ENCODE data around the gene LIN7A. TPM values are rescaled to one million over a fixed set of nuclear protein-coding genes. Genes with fewer than 3 reads are reported as not detected.
"Not testable (repeated sequence)": the region's sequence is repeated elsewhere in the genome, so short reads cannot be mapped to it uniquely, and the experiment has no call there.

LIN7A gene
- total RNA-seq, 1 donor from 2014 or later, result 0.68 TPM

- no peaks in the 10 kb centered on the region for H3K9me3 Mint-ChIP-seq
- no peaks in the 10 kb centered on the region for H3K27me3 Mint-ChIP-seq (ENCODE audit: low read depth)
- no peak overlapping the region for H3K4me3 Mint-ChIP-seq (ENCODE audit: low read depth)
- DNase-seq (ENCODE audit: low spot score), result no peak
- intact Hi-C loops (cut with micrococcal nuclease), result no loop called here
- H3K27ac Mint-ChIP-seq, result no peak overlapping the region
- H3K4me1 Mint-ChIP-seq (ENCODE audit: low read depth), result peaks cover 5% of the 10 kb centered on the region
- no peaks in the 10 kb centered on the region for H3K36me3 Mint-ChIP-seq (ENCODE audit: low read depth)
Observed at GRCh38 chr12:80813820-80814219, 123.9 kb downstream of the LIN7A start.

- H3K27ac Mint-ChIP-seq, result no peak overlapping the region
- H3K27me3 Mint-ChIP-seq (ENCODE audit: low read depth), result no peaks in the 10 kb centered on the region
- intact Hi-C loops (cut with micrococcal nuclease), result no loop called here
- H3K9me3 Mint-ChIP-seq, result no peaks in the 10 kb centered on the region
- DNase-seq (ENCODE audit: low spot score), result no peak
- peaks cover 5% of the 10 kb centered on the region for H3K4me1 Mint-ChIP-seq (ENCODE audit: low read depth)
- no peak overlapping the region for H3K4me3 Mint-ChIP-seq (ENCODE audit: low read depth)
- no peaks in the 10 kb centered on the region for H3K36me3 Mint-ChIP-seq (ENCODE audit: low read depth)
Observed at GRCh38 chr12:80811957-80812708, 125.6 kb downstream of the LIN7A start.

DNA sequence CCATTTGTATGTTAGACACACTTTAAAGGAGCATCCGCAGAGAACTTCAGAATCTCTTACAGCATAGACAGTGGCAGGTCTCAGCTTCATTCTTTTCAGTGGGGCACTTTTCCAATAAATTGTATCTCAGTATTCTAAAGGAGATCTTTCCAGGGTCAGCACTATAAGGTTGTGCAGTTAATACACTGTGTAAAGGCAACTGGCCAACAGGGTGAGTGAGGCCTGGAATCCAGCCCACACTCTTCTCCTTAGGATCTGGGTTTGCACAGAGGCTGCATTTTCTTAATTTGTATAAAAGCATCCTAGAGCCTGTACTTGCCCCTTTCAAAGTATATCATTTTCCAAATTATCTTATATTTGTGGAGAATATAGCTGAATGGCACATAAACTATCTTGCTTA is 126.9 kb downstream of the LIN7A start:
- DNase-seq (ENCODE audit: low spot score), result no peak
- no peaks in the 10 kb centered on the region for H3K27me3 Mint-ChIP-seq (ENCODE audit: low read depth)
- H3K36me3 Mint-ChIP-seq (ENCODE audit: low read depth), result no peaks in the 10 kb centered on the region
- H3K27ac Mint-ChIP-seq, result no peak overlapping the region
- no peak overlapping the region for H3K4me3 Mint-ChIP-seq (ENCODE audit: low read depth)
- no peaks in the 10 kb centered on the region for H3K9me3 Mint-ChIP-seq
- H3K4me1 Mint-ChIP-seq (ENCODE audit: low read depth), result peaks cover 5% of the 10 kb centered on the region
- intact Hi-C loops (cut with micrococcal nuclease), result no loop called here

DNA sequence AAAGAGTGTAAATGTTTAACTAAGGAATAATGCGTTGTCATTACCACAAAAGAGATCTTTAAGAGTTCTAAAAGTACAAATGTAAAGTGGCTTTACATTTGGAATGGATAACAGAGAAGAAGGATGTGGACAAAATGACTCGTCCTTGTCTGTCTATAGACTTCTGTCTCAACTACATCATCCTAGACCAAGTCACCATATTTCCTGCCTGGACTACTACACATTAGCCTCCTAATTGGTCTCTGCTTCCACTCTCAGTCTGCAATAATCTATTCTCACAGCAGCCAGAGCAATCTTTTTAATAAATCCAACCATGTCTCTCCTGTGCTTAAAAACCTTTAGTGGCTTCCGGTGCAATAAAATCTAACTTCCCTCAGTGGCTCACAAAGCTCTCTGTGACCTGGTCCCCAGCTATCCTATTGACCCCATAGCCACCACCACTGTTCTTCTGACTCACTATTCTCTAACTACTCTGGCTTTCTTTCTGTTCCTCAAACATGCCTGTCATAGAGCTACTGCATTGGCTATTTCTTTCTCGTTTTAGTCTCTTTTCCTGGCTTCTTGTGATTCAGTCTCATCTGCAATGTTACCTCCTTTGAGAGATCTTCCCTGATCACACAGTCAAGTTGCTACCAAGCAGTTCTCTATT is 130.0 kb downstream of the LIN7A start:
- Mint-ChIP-seq H3K36me3 (ENCODE audit: low read depth) (no peaks in the 10 kb centered on the region), H3K27me3 (ENCODE audit: low read depth) (no peaks in the 10 kb centered on the region), H3K4me1 (ENCODE audit: low read depth) (peaks cover 5% of the 10 kb centered on the region), H3K9me3 (no peaks in the 10 kb centered on the region), H3K4me3 (ENCODE audit: low read depth) (no peak overlapping the region), H3K27ac (no peak overlapping the region)
- intact Hi-C loops (cut with micrococcal nuclease), result no loop called here
- DNase-seq (ENCODE audit: low spot score), result no peak

DNA sequence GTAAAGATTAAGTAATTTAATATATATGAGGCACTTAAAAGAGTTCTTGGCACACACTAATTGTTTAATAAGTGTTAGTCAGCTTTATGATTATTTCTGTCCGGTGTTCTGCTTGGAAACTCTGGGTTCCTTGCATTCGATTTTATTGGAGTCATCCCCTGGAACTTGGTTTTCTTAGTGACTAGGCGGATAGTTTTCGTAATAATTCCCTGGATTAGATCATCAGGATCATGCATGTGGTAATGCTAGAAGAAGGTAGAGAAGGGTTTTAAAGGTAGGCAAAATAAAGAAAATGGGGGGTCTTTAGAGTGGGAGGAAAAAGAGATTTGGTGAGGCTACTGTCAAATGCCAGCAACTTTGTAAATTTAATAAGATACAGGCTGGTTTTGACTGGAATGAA is 132.6 kb downstream of the LIN7A start:
- Mint-ChIP-seq H3K27me3 (ENCODE audit: low read depth) (no peaks in the 10 kb centered on the region), H3K27ac (no peak overlapping the region), H3K36me3 (ENCODE audit: low read depth) (no peaks in the 10 kb centered on the region), H3K4me3 (ENCODE audit: low read depth) (no peak overlapping the region), H3K4me1 (ENCODE audit: low read depth) (peaks cover 2% of the 10 kb centered on the region), H3K9me3 (no peaks in the 10 kb centered on the region)
- DNase-seq (ENCODE audit: low spot score), result no peak
- intact Hi-C loops (cut with micrococcal nuclease), result no loop called here

DNA sequence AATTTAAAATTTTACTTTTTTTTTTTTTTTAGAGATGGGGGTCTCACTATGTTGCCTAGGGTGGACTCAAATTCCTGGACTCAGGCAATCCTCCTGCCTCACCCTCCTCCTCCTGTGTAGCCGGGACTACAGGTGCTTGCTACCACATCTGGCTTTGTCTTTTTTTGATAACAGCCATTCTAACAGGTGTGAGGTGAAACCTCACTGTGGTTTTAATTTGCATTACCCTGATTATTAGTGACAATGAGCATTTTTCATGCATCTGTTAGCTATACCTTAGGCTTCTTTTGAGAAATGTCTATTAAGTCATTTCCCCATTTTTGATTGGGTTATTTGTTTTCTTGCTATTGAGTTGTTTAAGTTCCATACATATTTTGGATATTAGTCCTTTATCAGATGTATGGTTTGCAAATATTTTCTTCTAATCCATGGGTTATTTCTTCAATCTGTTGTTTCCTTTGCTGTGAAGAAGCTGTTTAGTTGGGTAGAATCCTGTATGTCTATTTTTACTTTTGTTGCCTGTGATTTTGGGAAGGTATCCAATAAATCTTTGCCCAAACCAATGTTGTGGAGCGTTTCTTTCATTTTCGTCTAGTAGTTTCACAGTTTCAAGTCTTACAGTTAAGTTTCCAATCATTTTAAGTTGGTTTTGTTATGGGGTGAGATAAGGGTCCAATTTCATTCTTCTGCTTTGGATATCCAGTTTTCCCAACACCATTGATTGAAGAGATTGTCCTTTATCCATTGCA is 134.9 kb downstream of the LIN7A start:
- Mint-ChIP-seq H3K9me3 (no peaks in the 10 kb centered on the region), H3K4me1 (ENCODE audit: low read depth) (no peaks in the 10 kb centered on the region), H3K4me3 (ENCODE audit: low read depth) (no peak overlapping the region), H3K36me3 (ENCODE audit: low read depth) (no peaks in the 10 kb centered on the region), H3K27me3 (ENCODE audit: low read depth) (no peaks in the 10 kb centered on the region), H3K27ac (no peak overlapping the region)
- intact Hi-C loops (cut with micrococcal nuclease), result no loop called here
- no peak for DNase-seq (ENCODE audit: low spot score)

DNA sequence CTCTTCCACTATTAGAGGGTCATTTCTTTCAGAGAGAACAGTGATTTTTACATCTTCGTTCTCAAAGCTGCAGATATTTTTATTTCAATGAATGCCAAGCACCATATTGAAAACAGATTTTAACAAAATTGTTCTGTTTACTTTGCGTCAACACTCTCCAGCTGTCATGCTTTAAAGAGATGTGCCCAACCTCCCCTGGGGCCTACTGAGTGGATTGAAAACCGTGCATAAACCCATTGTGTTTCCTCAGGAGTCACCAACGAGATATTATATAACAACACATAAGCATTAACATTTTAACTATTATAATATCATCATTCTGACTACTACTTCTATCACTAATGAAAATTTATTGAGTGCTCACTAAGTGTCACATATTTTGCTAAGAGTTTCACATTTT is 139.5 kb downstream of the LIN7A start:
- H3K4me3 Mint-ChIP-seq (ENCODE audit: low read depth), result no peak overlapping the region
- intact Hi-C loops (cut with micrococcal nuclease), result no loop called here
- H3K9me3 Mint-ChIP-seq, result no peaks in the 10 kb centered on the region
- H3K36me3 Mint-ChIP-seq (ENCODE audit: low read depth), result no peaks in the 10 kb centered on the region
- H3K27me3 Mint-ChIP-seq (ENCODE audit: low read depth), result no peaks in the 10 kb centered on the region
- no peak overlapping the region for H3K27ac Mint-ChIP-seq
- DNase-seq (ENCODE audit: low spot score), result no peak
- H3K4me1 Mint-ChIP-seq (ENCODE audit: low read depth), result no peaks in the 10 kb centered on the region

- peaks cover 3% of the 10 kb centered on the region for H3K27me3 Mint-ChIP-seq (ENCODE audit: low read depth)
- H3K36me3 Mint-ChIP-seq (ENCODE audit: low read depth), result no peaks in the 10 kb centered on the region
- no peaks in the 10 kb centered on the region for H3K4me1 Mint-ChIP-seq (ENCODE audit: low read depth)
- intact Hi-C loops (cut with micrococcal nuclease), result no loop called here
- no peak overlapping the region for H3K4me3 Mint-ChIP-seq (ENCODE audit: low read depth)
- DNase-seq (ENCODE audit: low spot score), result no peak
- no peak overlapping the region for H3K27ac Mint-ChIP-seq
- H3K9me3 Mint-ChIP-seq, result no peaks in the 10 kb centered on the region
Observed at GRCh38 chr12:80794551-80794950, 143.2 kb downstream of the LIN7A start.

DNA sequence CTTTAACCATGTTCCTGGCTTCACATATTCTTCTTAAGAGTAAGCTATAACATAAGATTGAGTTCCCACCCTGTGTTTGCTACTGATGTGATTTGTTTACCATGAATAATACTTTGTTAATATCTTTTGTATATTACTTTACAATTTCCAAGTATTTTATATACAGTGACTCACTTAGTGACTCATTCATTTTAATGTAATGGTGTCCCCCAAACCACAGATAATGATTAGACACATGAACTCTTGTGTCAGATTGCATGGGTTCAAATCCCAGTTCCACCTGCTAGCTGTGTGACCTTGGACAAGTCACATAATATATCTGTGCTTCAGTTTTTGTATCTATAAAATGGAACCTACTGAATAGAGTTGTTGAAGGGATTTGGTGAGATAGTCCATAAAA is 144.9 kb downstream of the LIN7A start:
- peaks cover 3% of the 10 kb centered on the region for H3K27me3 Mint-ChIP-seq (ENCODE audit: low read depth)
- no peak overlapping the region for H3K4me3 Mint-ChIP-seq (ENCODE audit: low read depth)
- H3K9me3 Mint-ChIP-seq, result no peaks in the 10 kb centered on the region
- DNase-seq (ENCODE audit: low spot score), result no peak
- no peaks in the 10 kb centered on the region for H3K4me1 Mint-ChIP-seq (ENCODE audit: low read depth)
- no peaks in the 10 kb centered on the region for H3K36me3 Mint-ChIP-seq (ENCODE audit: low read depth)
- no peak overlapping the region for H3K27ac Mint-ChIP-seq
- intact Hi-C loops (cut with micrococcal nuclease), result no loop called here

DNA sequence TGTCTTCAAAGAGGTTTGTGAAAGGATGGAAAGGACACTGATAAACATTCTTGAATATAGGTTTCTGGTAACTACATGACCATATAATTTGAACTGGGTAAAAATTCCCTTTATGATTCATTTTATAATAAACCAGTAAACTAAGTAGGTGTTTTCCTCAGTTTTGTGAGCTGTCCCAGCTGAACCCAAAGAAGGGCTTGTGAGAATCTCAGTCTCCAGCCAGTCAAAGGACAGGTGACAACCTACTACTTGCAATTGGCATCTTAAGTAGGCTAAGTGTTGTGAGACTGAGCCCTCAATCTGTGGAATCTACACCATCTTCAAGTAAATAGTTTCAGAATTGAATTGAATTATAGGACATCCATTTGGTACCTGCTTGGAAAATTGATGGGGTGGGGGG is 145.9 kb downstream of the LIN7A start:
- Mint-ChIP-seq H3K36me3 (ENCODE audit: low read depth) (no peaks in the 10 kb centered on the region), H3K4me3 (ENCODE audit: low read depth) (no peak overlapping the region), H3K27ac (no peak overlapping the region), H3K4me1 (ENCODE audit: low read depth) (no peaks in the 10 kb centered on the region), H3K9me3 (no peaks in the 10 kb centered on the region), H3K27me3 (ENCODE audit: low read depth) (peaks cover 4% of the 10 kb centered on the region)
- no peak for DNase-seq (ENCODE audit: low spot score)
- intact Hi-C loops (cut with micrococcal nuclease), result no loop called here

DNA sequence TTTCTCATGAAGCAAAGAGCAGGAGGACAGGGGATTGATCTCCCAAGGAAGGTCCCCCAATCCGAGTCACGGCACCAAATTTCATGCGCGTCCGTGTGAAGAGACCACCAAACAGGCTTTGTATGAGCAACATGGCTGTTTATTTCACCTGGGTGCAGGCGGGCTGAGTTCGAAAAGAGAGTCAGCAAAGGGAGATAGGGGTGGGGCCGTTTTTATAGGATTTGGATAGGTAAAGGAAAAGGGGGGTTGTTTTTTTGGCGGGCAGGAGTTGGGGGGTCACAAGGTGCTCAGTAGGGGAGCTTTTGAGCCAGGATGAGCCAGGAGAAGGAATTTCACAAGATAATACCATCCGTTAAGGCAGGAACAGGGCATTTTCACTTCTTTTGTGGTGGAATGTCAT is 149.3 kb downstream of the LIN7A start:
- H3K4me3 Mint-ChIP-seq (ENCODE audit: low read depth); H3K27ac Mint-ChIP-seq; H3K36me3 Mint-ChIP-seq (ENCODE audit: low read depth); H3K4me1 Mint-ChIP-seq (ENCODE audit: low read depth); DNase-seq (ENCODE audit: low spot score); H3K9me3 Mint-ChIP-seq; H3K27me3 Mint-ChIP-seq (ENCODE audit: low read depth); intact Hi-C loops (cut with micrococcal nuclease): not testable (repeated sequence)

GRCh38 chr12:80782963-80783470 is 154.7 kb downstream of the LIN7A start:
- H3K36me3 Mint-ChIP-seq (ENCODE audit: low read depth); H3K27me3 Mint-ChIP-seq (ENCODE audit: low read depth); H3K9me3 Mint-ChIP-seq; DNase-seq (ENCODE audit: low spot score); H3K4me1 Mint-ChIP-seq (ENCODE audit: low read depth); intact Hi-C loops (cut with micrococcal nuclease); H3K4me3 Mint-ChIP-seq (ENCODE audit: low read depth); H3K27ac Mint-ChIP-seq: not testable (repeated sequence)

GRCh38 chr12:80781313-80781712 is 156.4 kb downstream of the LIN7A start:
- H3K9me3 Mint-ChIP-seq, result peaks cover 18% of the 10 kb centered on the region
- peaks cover 18% of the 10 kb centered on the region for H3K4me1 Mint-ChIP-seq (ENCODE audit: low read depth)
- intact Hi-C loops (cut with micrococcal nuclease), result no loop called here
- no peaks in the 10 kb centered on the region for H3K27me3 Mint-ChIP-seq (ENCODE audit: low read depth)
- no peak overlapping the region for H3K27ac Mint-ChIP-seq
- H3K36me3 Mint-ChIP-seq (ENCODE audit: low read depth), result peaks cover 5% of the 10 kb centered on the region
- DNase-seq (ENCODE audit: low spot score), result no peak
- no peak overlapping the region for H3K4me3 Mint-ChIP-seq (ENCODE audit: low read depth)
